Heart left ventricle (tissue), 13 donors: ENCODE results near the gene IGFBP7.

Experiments used
- CTCF ChIP-seq, 12 donors: fragments of 200-600 bp; sonication (generic) in 4 of 12; IDR thresholded peaks; one replicate each; pipeline versions ENCODE4 v1.5.0 to v1.8.0; 2018 to 2022; ENCODE audit warnings: antibody characterized with exemption in 12 of 12, mild to moderate bottlenecking in 5 of 12
- POLR2A ChIP-seq, 2 donors: fragments of 450-650 bp; IDR thresholded peaks; one replicate each; pipeline ENCODE4 v1.6.1; 2017; ENCODE audit warnings: antibody characterized with exemption in 2 of 2, mild to moderate bottlenecking in 2 of 2, moderate library complexity in 2 of 2
- donor health status: ischemic (EF 13 %, LVEDD 7.1; RV severe dilation, severe dysfunction).
- donor health status: DM: no; HTN: yes; CAD: no.
- donor health status: DM: no; HTN: no; CAD: no.
- donor health status: ischemic (EF 25% LVEDD 6.9; RV normal size, moderate dysfunction).
- donor health status: ischemic (EF 25% LVEDD 5.7; RV mildly dilated, moderate dysfunction).
- donor health status: ischemic (EF 35%, LVEDD 5.7; RV mildly dilated, moderate dysfunction).
- donor health status: nonischemic (EF 11% LVEDD 7.7; RV severe dilation, severe dysfunction).
- donor health status: DM: yes; HTN: yes; CAD: no.
- donor health status: PGD.
- donor health status: ischemic (EF 29% LVEDD 5.4; RV normal size, mild dysfunction).
- donor health status: nonischemic (EF 23%, LVEDD 6.1; RV moderate dilation, normal function).

GRCh38 chr4:57153207-57153606 lies 43.0 kb upstream of the IGFBP7 start:
- no peak for TF ChIP-seq CTCF (IDR thresholded peaks at IDR 0.05)
- TF ChIP-seq POLR2A (IDR thresholded peaks at IDR 0.05), result no peak
